Ascending aorta (tissue), 2 donors: ENCODE results near the gene SIK1. TPM values are rescaled to one million over a fixed set of nuclear protein-coding genes. Genes with fewer than 3 reads are reported as not detected.
"Not testable (repeated sequence)": the region's sequence is repeated elsewhere in the genome, so short reads cannot be mapped to it uniquely, and the experiment has no call there.

Experiments used
- DNase-seq, 2 donors: peaks; one replicate each; pipeline ENCODE4 v3.0.0-alpha.2; 2019; ENCODE audit warnings: low spot score in 2 of 2
- H3K27ac ChIP-seq, 2 donors: fragments of 200-600 bp; sonication (generic); one replicate each; pipeline ENCODE4 v1.5.1; 2016 to 2017; ENCODE audit warnings: mild to moderate bottlenecking in 1 of 2
- H3K27me3 ChIP-seq: fragments of 200-600 bp; sonication (generic); one replicate; pipeline ENCODE4 v1.5.1; 2017
- H3K36me3 ChIP-seq, 2 donors: fragments of 200-600 bp; sonication (generic); one replicate each; pipeline ENCODE4 v1.5.1; 2016
- H3K4me1 ChIP-seq, 2 donors: fragments of 200-600 bp; sonication (generic); one replicate each; pipeline ENCODE4 v1.5.1; 2016 to 2017; ENCODE audit warnings: mild to moderate bottlenecking in 1 of 2
- H3K4me3 ChIP-seq, 2 donors: fragments of 200-600 bp; sonication (generic); one replicate each; pipeline ENCODE4 v1.5.1; 2016 to 2017; ENCODE audit warnings: mild to moderate bottlenecking in 1 of 2
- H3K9me3 ChIP-seq, 2 donors: fragments of 200-600 bp; sonication (generic); one replicate each; pipeline ENCODE4 v1.5.1; 2016
- intact Hi-C: fragments of 100-400 bp; cut with DNase I; formaldehyde crosslinking; loops from one replicate; pipeline ENCODE4 v1.15.1; 2023
- total RNA-seq: library from RNA; depleted of rRNA; stranded (reverse); fragments of >200 nt; gene quantifications from one replicate; pipeline ENCODE4 v1.1.0, GENCODE V29; 2016
- TF ChIP-seq, protein P1 (sequence below), 3 experiments: fragments of 200-600 bp in 2 of 3; fragments of 450-650 bp in 1 of 3; sonication (generic) in 2 of 3; IDR thresholded peaks; one replicate each; pipeline ENCODE4 v1.5.1; 2016 to 2019; ENCODE audit warnings: antibody characterized with exemption in 3 of 3, mild to moderate bottlenecking in 1 of 3, moderate library complexity in 1 of 3

The SIK1 gene
- 1.4 TPM for total RNA-seq

DNA sequence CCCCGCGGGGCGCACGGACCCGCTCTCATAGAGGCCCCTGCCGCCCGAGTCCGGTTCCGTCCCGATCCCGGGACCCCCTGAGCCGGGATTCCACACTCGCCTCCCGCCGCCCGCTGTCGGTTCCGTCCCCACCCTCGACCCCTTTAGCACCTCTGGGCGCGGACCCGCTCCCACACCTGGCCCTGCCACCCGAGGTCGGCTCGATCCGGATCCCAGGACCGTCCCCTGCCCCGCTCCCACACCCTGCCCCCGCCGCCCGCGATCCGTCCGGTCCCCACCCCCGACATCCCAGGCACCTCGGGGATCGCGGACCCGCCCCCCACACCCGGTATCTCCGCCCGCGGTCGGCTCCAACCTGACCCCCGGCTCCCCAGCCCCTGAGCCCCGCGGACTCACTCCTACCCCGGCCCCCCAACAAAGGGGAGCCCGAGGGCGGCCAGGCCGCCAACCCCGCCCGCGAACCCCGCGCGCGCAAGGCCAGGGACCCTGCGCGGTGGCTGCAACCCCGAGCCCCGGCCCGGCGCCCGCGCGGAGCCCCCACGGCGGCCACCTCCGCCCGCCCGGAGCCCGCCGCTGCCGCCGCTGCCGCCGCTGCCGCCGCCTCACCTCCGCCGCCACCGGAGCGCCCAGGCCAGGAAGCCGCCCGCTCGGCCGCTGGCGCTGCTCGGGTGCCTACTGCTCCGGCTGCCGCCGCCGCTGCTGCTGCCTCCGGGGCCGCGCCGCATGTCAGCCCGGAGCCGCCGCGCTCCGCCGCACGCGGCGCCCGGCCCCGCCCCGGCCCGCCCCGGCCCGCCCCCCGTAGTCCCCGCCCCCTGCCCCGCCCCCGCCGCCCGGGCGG lies at the start of gene SIK1:
TSS of gene SIK1 (minus strand) at position 728 of the 838 bp plus-strand sequence. CDS start 953 bp downstream, outside the sequence.
- H3K4me3 ChIP-seq, H3K36me3 ChIP-seq, H3K27ac ChIP-seq, H3K27me3 ChIP-seq, intact Hi-C loops, H3K4me1 ChIP-seq, DNase-seq, H3K9me3 ChIP-seq: not testable (repeated sequence)

DNA sequence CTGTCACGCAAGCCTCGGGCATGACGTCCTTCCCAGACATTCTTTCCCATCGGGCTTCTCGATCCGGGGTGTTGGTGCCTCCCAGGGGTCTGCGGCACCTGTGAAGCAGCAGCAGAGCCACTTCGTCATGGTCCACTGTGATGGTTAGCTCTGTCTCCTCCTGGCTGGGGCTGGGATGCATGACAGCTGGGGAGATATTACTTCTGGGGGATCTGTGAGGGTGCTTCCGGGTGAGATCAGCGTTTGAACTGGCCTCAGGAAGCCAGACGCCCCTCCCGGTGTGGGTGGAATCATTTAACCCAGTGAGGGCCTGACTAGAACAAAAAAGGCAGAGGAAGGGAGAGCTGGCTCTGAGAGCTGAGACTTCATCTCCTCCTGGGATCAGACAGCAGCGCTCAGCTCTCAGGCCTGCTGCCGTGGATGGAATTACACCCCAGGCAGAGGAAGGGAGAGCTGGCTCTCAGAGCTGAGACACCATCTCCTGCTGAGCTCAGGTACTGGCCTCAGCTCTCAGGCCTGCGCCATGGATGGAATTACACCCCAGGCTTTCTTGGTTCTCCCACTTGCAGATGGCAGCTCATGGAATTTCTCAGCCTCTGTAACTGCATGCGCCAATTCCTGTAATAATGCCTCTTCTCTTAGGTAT lies 44.8 kb upstream of the SIK1 start:
- H3K9me3 ChIP-seq, H3K4me3 ChIP-seq, H3K4me1 ChIP-seq, H3K36me3 ChIP-seq, H3K27ac ChIP-seq, DNase-seq, H3K27me3 ChIP-seq, intact Hi-C loops: not testable (repeated sequence)

DNA sequence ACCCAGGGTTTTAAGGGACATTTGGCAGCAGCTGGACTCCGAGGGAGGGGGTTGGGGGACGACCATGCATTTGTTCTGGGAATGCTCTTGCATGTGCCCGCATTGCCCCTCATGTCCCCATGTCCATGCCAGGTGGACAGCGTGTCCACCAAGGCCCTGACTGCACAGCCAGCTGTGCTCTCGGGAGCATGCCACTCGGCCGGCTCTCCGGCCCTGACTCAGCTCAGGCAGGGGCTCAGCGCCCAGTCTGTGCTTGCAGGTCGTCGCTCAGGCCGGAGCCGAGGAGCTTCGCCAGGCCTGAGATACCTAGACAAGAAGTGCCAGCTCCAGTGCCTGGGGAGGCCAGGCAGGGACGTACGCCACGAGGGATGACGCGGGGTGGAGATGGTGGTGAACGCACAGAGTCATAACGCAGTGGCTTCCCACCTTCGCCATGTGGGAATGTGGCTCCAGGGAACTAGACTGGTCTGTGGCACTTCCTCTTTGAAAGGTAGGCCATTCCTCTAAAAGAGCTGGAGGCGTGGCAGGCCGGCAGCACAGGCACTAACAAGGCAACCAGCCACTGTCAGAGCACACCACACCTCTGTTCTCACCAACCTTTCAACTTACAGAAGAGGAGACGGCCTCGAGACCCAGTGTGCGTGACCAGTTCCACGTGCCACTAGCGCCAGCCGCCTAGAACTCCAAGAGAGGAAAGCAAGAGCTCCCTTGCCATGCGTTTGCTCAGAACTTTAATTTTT lies 43.0 kb upstream of the SIK1 start:
- H3K36me3 ChIP-seq, H3K27ac ChIP-seq, H3K9me3 ChIP-seq, H3K27me3 ChIP-seq, DNase-seq, H3K4me3 ChIP-seq, intact Hi-C loops, H3K4me1 ChIP-seq: not testable (repeated sequence)

DNA sequence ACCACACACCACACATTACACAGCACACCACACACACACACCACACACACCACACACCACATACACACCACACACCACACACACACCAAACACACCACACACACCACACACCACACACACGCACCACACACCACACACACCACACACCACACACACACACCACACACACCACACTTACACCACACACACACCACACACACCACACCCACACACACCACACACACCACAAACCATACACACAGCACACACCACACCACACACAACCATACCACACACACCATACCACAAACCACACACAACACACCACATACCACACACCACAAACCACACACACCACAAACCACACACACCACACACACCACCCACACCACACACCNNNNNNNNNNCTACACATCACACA lies 40.9 kb upstream of the SIK1 start:
- Histone ChIP-seq H3K27me3 (no peaks in the 10 kb centered on the region), H3K36me3 (no peaks in the 10 kb centered on the region), H3K4me1 (no peaks in the 10 kb centered on the region), H3K4me3 (no peak overlapping the region), H3K27ac (no peak overlapping the region), H3K9me3 (no peaks in the 10 kb centered on the region)
- DNase-seq, result no peak
- intact Hi-C loops, result no loop called here
- TF ChIP-seq, protein P1, sequence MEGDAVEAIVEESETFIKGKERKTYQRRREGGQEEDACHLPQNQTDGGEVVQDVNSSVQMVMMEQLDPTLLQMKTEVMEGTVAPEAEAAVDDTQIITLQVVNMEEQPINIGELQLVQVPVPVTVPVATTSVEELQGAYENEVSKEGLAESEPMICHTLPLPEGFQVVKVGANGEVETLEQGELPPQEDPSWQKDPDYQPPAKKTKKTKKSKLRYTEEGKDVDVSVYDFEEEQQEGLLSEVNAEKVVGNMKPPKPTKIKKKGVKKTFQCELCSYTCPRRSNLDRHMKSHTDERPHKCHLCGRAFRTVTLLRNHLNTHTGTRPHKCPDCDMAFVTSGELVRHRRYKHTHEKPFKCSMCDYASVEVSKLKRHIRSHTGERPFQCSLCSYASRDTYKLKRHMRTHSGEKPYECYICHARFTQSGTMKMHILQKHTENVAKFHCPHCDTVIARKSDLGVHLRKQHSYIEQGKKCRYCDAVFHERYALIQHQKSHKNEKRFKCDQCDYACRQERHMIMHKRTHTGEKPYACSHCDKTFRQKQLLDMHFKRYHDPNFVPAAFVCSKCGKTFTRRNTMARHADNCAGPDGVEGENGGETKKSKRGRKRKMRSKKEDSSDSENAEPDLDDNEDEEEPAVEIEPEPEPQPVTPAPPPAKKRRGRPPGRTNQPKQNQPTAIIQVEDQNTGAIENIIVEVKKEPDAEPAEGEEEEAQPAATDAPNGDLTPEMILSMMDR (IDR thresholded peaks at IDR 0.05), result no peak

DNA sequence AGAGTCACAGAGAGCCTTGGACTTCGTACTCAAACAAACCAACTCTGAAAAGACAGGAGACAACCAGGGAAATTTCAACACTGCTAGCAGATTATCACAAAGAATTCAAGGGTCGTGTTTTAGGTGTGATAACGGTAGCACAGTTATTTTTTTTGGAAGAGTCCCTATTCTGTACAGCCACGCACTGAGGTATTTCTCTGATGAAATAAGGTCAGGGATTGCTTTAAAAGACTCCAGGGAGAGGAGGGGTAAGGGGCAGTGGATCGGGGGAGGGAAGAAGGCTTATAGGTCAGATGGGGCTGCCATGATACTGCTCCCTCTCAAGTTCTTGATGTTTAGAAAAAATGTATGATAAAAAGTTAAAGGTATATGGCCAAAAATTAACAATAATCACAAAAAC lies 38.2 kb upstream of the SIK1 start:
- H3K4me3 ChIP-seq, intact Hi-C loops, H3K27me3 ChIP-seq, H3K9me3 ChIP-seq, DNase-seq, H3K27ac ChIP-seq, H3K4me1 ChIP-seq, H3K36me3 ChIP-seq: not testable (repeated sequence)

DNA sequence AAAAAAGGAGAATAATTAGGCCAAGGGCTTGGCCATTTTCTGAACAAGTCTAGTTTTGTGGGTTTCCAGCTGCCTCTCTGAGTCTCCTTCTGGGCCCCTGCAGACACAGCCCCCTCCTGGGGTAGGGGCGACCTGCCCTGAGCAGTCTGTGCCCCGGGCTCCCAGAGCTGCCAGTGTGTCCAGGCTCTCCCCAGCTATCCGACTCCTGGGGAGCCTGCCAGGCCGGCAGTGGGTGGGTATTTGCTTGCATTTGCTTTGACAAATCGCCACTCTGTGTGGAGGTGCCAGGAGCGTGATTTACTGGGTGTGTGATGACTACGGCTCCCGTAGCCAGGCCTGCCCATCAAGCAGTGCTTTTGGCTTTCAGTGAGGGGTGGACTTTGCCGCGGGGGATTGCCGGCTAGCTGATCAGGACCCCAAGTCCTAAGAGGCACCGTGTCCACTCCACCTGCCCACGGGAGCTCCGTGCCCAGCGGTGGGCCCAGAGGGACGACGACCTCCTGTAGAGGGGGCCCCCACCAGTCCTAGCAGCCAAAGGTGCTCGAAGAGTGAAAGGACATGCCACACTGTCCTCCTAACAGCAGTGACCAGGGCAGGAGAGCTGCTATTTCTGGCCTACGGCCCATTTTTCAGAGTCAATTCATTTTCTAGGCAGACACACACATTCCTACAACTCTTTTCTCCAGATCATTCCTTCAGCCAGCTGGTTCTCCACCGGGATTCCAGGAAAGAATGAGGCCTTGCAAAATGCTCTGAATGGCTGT lies 36.7 kb upstream of the SIK1 start:
- H3K27ac ChIP-seq, H3K27me3 ChIP-seq, H3K4me3 ChIP-seq, H3K4me1 ChIP-seq, intact Hi-C loops, DNase-seq, H3K36me3 ChIP-seq, H3K9me3 ChIP-seq: not testable (repeated sequence)

DNA sequence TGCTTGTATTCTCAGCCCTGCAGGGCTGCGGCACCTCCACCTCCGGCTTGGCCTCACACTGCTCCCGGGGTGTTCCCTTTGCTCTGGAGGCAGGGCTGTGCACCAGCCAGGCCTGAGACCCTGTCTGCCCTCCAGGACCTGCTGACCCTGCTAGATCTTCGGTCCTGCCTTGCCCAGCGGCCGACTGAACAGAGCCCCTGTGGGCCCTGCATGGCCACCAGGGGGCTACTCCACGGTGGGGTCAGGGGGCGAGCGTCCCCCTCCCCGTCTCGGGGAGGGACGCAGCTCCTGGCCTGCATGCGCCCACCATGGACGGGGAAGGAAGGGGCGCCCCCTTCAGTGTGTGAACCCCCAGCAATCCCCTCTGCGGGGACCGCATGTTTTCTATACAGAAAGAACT lies 36.0 kb upstream of the SIK1 start:
- H3K4me1 ChIP-seq, H3K27ac ChIP-seq, H3K4me3 ChIP-seq, DNase-seq, H3K9me3 ChIP-seq, H3K36me3 ChIP-seq, intact Hi-C loops, H3K27me3 ChIP-seq: not testable (repeated sequence)

DNA sequence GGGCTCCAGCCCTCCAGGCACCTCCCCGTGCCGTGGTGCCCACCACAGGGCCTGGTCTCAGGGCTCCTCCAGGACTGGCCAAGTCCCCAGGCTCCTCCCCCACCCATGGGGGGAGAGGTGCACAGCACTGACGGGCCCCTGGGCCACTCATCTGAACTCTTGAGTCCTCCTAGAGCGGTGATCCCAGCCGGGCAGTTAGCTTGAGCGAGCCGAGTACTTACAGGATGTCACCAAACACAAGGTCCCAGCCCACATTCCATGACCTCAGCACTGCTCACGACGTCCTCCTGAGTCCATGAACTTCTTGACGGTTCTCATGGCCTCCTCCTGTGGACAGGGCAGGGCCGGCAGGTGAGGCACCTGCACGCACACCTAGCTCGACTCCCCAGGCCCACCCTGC lies 33.5 kb upstream of the SIK1 start:
- H3K27ac ChIP-seq, DNase-seq, H3K36me3 ChIP-seq, intact Hi-C loops, H3K9me3 ChIP-seq, H3K27me3 ChIP-seq, H3K4me3 ChIP-seq, H3K4me1 ChIP-seq: not testable (repeated sequence)

DNA sequence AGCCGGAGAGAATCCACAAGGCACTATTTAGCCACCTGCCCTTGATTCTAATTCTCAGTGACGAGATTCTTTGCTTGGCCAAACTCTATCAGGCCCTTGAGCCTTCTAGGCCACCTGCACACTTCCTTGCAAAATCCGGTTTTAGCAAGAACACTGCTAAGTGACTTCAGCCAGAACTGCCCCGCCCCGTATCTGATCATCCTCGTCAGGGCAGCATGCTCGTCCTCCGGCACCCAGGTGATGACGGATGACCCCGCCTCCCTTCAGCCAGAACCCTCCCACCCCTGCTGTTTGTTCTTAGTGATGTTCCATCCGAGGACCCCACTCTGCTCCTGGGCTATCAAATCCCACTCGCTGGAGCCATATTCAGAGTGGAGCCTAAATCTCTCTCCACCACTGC lies 32.1 kb upstream of the SIK1 start:
- H3K27ac ChIP-seq, intact Hi-C loops, H3K4me1 ChIP-seq, H3K27me3 ChIP-seq, DNase-seq, H3K36me3 ChIP-seq, H3K9me3 ChIP-seq, H3K4me3 ChIP-seq: not testable (repeated sequence)

DNA sequence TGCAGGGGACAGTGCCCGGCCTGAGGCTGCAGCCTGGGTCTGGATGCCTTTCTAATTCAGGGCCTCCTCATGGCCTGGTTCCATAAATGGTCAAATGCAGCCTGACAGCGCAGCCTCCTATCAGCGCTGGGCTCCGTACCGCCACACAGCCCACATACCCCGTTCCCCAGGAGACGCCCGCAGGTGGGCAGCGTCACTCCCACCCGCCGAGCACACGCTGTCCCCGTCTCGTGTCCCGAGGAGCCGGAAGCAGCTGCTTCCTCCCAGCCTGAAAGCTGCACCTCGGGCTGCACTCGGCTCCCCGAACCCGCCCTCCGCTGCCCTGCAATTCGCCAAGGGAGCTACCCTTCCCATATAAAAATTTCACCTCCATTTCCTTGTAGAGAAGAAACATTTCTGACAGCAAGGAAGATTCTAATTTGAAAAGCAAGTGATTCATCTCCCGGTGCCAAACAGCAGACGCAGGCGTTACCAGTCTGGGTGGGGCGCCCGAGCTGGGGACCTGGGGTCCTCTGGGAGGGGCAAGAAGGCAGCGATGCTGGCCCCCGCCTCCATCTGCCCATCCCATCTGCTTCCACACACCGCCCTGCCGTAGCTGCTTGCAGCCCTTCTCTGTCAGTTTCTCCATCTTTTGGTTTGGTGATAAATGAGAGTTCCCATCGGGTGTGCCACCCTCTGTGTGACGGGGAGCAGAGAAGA lies 29.8 kb upstream of the SIK1 start:
- DNase-seq, H3K27me3 ChIP-seq, H3K27ac ChIP-seq, H3K36me3 ChIP-seq, H3K4me3 ChIP-seq, H3K4me1 ChIP-seq, intact Hi-C loops, H3K9me3 ChIP-seq: not testable (repeated sequence)

DNA sequence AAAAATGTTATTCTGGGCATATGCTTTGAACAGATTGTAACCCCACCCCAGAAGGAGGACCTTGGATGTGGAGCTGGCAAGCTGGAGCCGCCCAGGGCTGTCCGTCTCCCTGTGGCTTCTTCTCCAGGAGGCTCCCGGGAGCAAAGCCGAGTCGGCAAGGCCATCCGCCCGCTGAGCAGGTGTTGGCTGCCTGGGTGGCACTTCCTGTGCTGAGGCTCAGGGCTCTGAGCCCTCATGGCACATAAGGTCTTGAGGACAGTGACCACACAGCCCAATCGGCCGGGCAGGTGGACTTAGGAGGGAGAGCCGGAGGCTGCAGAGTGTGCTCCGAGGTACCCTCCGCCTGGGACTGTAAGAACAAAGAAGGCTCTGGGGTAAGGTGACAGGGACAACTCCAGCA lies 28.8 kb upstream of the SIK1 start:
- H3K36me3 ChIP-seq, H3K4me3 ChIP-seq, H3K27me3 ChIP-seq, DNase-seq, intact Hi-C loops, H3K4me1 ChIP-seq, H3K27ac ChIP-seq, H3K9me3 ChIP-seq: not testable (repeated sequence)

DNA sequence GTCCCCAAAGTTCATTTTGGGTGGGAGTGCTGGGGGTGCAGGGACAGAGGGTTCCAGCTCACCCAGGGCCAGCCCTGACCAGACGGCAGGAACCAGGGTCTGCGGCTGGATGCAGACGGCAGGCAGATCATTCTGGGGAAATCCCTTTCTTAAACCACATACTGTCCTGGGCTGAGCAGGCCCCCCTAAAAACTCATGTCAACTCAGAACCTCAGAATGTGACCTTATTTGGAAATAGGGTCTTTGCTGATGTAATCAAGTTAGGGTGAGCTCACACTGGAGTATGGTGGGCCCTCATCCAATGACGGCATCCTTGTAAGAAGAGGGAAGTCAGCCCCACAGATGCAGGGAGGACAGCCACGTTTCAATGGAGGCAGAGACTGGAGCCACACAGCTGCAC lies 27.2 kb upstream of the SIK1 start:
- DNase-seq, intact Hi-C loops, H3K36me3 ChIP-seq, H3K4me1 ChIP-seq, H3K27ac ChIP-seq, H3K27me3 ChIP-seq, H3K4me3 ChIP-seq, H3K9me3 ChIP-seq: not testable (repeated sequence)
